GM18508 (cell line): ENCODE results near the gene FBXW9.
"Not testable (repeated sequence)": the region's sequence is repeated elsewhere in the genome, so short reads cannot be mapped to it uniquely, and the experiment has no call there.

ENCODE experiments used
- ATAC-seq: cut with Tn5 transposase; IDR thresholded peaks from one replicate; pipeline ENCODE4 v1.9.1; 2021; ENCODE audit warnings: moderate number of reproducible peaks; ENCODE audit not compliant: insufficient read depth, unreplicated experiment

Gene FBXW9

GRCh38 chr19:12696366-12697335, at the start of gene FBXW9:
FBXW9 (minus strand) TSS chr19:12696631; CDS start chr19:12696581, 50 bp downstream.
- peak; percentile 46 for ATAC-seq

- no peak for ATAC-seq
These were observed 48.9 kb upstream of the FBXW9 start for GRCh38 chr19:12745166-12745897.

DNA sequence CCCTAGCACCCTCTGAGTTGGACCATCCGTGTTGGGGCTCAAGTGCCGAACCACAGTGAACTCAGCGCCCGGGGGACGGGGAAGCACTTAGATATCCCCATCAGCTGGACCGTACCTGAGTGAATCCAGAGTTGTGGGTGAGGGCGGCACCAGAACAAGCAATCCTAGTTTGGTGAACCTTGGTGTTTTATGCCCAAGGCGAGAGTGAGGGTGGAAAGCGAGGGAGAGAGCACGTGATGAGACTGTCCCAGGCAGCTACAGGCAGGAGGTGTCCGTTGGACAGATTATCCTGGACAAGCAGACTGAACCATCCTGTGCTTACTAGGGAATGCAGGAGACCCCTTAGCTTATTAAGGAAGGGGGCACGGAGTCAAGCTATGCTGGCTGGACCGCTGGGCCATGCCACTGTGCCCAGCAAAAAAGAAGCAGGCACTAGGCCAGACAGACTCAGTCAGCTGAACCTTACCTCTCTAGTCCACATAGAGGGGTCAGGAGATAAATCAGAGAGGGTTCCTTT, 41.5 kb upstream of the FBXW9 start:
- no peak for ATAC-seq

DNA sequence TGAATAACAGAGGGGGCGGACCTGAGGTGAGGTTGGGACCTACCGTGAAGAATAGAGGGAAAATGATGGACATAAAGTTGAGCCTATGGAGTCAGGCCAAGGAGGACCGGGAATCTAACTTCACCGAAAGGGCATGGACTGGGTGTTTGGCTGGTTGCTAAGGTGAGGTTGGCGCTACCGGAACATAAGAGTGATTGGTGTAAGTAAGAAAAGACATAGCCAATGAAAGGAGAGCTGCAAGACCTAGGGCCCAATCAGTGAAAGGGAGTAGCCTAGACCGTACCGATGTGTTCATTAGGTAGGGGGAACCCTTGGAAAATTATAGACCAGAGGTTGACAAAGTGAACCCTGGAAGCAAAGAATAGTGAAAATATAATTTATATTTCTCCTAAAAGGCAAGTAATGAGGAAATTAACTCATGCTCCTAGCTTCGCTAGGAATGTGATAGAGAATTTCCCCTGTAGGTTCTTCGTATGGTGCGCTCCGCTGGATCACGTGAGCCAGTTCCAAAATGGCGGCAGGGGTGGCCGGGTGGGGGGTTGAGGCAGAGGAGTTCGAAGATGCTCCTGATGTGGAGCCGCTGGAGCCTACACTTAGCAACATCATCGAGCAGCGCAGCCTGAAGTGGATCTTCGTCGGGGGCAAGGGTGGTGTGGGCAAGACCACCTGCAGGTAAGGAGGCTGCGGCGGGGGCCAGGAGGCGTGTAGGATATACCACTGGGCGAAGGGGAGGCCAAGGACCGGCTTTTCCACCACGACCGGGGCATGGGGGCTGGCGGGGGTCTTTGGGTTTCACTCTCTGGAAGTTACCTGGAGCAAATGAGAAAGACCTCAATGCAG, 40.8 kb upstream of the FBXW9 start, which contains the start of gene GET3:
TSS of gene GET3 (plus strand) at position 503 of the 840 bp plus-strand sequence. CDS start at position 512, 9 bp downstream.
- peak; percentile 49 for ATAC-seq

- no peak for ATAC-seq
These were observed 37.2 kb upstream of the FBXW9 start for GRCh38 chr19:12733369-12734214.

GRCh38 chr19:12731337-12731736, 34.9 kb upstream of the FBXW9 start:
- ATAC-seq, result no peak

DNA sequence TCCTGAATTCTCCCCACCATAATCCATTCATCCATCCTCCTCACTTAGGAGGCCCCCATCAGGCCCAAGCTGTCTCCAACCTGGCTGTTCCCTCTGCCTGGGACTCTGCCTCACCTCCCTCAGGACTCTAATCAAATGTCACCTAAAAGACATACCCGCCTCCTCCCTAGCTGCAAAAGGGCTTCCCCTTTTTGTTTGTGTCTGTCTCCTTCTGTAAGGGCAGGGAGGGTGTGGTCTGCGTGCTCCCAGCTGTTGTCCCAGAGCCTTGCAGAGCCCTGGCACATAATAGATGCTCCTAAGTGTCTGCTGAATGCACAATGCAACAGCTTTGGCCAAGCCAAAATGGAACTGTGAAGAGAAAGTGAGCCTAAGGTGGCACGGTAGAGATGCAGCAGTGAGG, 33.6 kb upstream of the FBXW9 start:
- no peak for ATAC-seq

- no peak for ATAC-seq
These were observed 31.5 kb upstream of the FBXW9 start for GRCh38 chr19:12727745-12728433.

DNA sequence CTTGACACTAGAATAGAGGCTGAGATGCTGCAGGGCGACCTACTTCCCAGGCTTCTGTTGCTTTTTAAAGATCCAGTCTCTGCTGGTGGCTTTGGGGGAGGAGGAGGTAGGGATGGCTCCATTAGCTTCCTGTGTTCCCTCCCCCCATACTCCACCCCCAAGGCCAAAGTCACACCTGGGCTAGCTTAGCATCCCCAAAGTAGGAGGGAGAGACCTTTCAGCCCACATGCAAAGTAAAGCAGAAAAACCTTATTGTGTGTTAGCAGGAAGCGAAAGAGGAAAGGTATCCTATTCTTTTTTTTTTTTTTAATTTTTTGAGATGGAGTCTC, 30.5 kb upstream of the FBXW9 start:
- no peak for ATAC-seq

DNA sequence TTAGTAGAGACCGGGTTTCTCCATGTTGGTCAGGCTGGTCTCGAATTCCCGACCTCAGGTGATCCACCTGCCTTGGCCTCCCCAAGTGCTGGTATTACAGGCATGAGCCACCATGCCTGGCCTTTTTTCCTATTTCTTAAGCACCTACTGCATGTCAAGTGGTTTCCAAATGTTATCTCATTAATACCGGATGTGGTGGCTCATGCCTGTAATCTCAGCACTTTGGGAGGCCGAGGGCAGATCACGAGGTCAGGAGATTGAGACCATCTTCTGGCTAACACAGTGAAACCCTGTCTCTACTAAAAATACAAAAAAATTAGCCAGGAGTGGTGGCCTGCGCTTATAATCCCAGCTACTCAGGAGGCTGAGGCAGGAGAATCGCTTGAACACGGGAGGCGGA, 29.2 kb upstream of the FBXW9 start:
- ATAC-seq, result not testable (repeated sequence)

DNA sequence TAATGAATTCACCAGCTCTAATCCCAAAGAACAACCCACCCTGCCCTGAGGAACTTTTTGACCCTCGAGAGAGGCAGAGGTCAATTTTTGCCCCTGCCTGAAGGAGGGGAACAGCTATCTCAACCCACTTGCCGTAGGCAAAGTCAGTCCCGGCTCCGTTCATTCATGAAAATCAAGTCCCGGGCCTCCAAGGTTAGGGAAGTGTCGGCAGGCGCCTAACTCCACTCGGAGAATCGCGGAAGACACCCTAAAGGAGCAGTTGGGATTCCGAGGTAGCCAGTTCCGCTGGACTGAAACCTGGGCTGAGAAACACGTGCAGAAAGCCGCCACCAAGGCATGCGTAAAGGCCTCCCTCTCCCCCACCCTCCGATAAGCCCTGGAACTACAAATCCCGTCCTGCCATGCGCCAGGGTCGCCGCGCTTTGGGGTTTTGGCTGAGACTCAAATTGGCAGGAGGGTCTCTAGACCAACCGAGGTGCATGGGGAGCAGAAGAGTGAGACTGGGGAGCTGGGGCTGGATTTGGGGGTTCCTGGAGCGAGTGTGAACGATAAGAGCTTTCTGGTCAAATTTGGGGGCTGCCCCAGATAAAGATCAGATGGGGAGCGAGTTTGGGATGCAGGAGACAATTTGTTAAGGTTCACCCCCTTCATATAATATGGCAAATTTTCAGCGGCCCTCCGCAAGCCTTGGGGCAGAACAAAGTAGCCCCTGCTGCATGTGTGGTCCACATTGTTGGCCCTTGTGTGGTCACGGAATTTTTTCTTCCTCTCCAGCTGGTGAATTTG, 27.4 kb upstream of the FBXW9 start, which contains the start of gene TNPO2:
TSS of gene TNPO2 (minus strand) at position 292 of the 786 bp plus-strand sequence. CDS start 2,955 bp downstream, outside the sequence.
- no peak for ATAC-seq

DNA sequence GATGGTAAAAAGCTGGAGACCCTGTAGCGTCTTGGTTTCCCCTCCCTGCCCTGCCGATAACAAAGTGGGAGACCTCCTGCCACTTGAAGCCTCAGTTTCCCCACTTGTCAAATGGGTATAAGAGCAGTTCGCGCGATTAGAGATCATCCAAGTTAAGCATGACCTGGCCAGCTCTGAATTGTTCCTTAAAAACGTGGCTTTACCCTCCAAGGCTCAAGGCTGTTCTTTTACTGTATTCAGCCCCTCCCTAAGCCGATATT, 26.9 kb upstream of the FBXW9 start:
- no peak for ATAC-seq

DNA sequence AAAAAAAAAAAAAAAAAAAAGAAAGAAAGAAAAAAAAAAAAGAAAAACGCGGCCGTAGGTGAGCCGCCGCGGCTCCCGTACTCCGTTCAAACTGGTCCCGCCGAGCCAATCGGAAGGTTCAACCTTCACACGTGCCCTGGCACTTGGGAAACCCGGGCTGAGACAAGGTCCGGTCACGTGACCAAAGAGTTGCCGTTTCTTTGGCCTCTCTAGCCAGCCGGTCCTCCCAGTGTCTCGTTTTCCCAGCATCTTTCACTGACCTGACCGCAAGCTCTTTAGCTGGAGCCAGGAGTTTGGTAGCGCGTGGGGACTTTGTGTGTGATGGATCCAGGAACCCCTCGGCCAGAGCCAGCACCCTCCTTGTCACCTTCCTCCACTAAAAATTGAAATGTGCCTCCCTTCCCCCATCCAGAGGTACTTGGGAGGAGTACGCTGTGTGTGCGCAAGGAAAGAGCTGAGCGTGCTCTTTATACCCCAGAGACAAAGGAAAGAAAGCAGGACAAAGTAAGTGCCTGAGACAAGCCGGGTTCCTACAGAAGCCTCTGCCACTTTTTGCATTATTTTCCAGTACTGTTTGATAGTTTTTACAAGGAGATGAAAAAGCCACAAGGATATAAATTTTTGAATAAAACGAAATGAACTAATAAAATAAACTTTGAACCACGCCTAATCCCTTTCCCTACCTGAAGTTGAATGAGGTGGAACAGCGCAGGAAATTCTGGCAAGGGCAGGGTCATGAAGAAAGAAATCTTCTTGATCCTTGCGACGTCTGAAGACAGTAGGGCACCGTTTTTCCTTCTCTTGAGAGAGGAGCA, 26.3 kb upstream of the FBXW9 start:
- ATAC-seq, result peak; percentile 72

DNA sequence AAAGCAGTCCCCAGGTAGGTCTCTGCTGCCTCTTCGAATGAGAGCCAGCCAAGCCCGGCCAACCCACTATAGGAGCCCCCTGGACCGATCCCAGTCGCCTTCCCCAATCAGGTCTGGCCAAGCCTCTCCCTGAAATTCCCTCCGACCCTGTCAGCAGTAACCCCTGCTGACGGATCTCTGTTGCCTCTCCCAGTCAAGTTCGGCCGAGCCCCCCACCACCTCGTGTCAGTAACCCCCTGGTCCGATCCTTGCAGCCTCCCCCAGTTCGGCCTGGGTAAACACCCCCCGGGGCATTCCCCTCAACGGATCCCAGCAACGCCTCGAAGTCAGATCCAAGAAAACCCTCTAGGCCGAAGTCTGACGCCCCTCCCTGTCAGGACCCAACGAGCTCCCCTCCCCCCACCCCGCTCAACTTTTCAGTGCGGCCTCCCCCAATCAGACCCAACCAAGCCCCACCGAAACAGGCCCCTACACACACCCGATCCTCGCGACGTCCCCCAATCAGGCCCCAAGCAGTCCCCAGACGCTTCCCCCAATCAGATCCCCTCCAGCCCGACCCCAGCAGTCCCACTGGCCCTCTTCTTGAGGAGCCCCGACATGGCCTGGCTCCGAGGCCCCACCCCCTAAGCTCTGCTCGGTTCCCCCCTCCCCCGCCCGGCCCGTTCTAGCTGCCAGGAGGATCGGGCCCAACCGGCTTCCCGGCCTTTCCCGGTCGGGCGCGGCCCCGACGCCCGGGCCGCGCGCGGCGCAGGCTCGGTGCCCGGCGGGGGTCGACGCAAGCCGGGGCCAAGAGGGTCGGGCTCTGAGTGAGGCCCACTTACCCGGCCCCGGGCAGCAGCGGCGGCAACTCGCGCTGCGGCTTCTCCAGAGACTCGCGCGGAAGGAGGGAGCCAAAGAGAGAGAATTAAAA, 25.5 kb upstream of the FBXW9 start:
- ATAC-seq, result no peak

- no peak for ATAC-seq
These were observed 24.6 kb upstream of the FBXW9 start for GRCh38 chr19:12720851-12721655.
